Measurements from ENCODE around the gene ANKRD1. TPM values are rescaled to one million over a fixed set of nuclear protein-coding genes. Genes with fewer than 3 reads are reported as not detected.
A peak's percentile ranks its signal among the peaks of the same experiment; 100 is the strongest.

The ANKRD1 gene
- total RNA-seq, 1 donor, result 52.1 TPM

- H4K20me1 ChIP-seq (ENCODE audit: insufficient read depth, low read length), result no peaks in the 10 kb centered on the region
- no peak for DNase-seq (ENCODE audit: insufficient read length, low spot score, missing footprints)
- H3K4me1 ChIP-seq (ENCODE audit: insufficient read depth, low read length), result peaks cover 57% of the 10 kb centered on the region
- no peaks in the 10 kb centered on the region for H3K36me3 ChIP-seq (ENCODE audit: insufficient read depth, low read length)
- no peak overlapping the region for H3K4me3 ChIP-seq (ENCODE audit: insufficient read depth, low read length)
- no peaks in the 10 kb centered on the region for H3K27me3 ChIP-seq (ENCODE audit: insufficient read depth, low read length)
- H2AFZ ChIP-seq (ENCODE audit: low read length), result no peak overlapping the region
- TF ChIP-seq, protein P1, sequence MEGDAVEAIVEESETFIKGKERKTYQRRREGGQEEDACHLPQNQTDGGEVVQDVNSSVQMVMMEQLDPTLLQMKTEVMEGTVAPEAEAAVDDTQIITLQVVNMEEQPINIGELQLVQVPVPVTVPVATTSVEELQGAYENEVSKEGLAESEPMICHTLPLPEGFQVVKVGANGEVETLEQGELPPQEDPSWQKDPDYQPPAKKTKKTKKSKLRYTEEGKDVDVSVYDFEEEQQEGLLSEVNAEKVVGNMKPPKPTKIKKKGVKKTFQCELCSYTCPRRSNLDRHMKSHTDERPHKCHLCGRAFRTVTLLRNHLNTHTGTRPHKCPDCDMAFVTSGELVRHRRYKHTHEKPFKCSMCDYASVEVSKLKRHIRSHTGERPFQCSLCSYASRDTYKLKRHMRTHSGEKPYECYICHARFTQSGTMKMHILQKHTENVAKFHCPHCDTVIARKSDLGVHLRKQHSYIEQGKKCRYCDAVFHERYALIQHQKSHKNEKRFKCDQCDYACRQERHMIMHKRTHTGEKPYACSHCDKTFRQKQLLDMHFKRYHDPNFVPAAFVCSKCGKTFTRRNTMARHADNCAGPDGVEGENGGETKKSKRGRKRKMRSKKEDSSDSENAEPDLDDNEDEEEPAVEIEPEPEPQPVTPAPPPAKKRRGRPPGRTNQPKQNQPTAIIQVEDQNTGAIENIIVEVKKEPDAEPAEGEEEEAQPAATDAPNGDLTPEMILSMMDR (IDR thresholded peaks at IDR 0.05; ENCODE audit: extremely low read depth, low read depth, low read length), result no peak
- no peaks in the 10 kb centered on the region for H3K79me2 ChIP-seq (ENCODE audit: insufficient read depth, low read length)
- H3K4me2 ChIP-seq (ENCODE audit: insufficient read depth, low read length), result no peak overlapping the region
- no peak overlapping the region for H3K27ac ChIP-seq (ENCODE audit: low read depth, low read length)
- H3K9me3 ChIP-seq (ENCODE audit: low read depth, low read length), result no peaks in the 10 kb centered on the region
These were observed 44.0 kb upstream of the ANKRD1 start for GRCh38 chr10:90964781-90965465.

DNA sequence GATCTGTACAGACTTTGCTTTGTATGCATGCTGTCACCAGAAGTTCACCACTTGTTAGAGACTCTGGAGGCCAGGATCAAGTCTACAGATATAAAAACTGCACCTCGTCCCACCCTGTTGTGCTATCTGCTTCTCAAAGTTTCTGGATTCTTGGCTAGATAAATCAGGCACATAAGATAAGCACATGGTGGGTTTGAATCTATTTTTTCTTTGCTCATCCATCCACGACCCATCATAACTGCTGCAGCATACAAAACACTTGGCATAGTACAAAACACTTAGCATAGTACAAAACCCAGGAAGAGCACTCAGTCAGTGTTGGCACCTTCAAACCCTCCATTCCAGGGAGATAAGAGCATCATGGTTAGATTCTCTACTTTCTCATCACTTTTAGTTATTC is 42.4 kb upstream of the ANKRD1 start:
- no peaks in the 10 kb centered on the region for H3K9me3 ChIP-seq (ENCODE audit: low read depth, low read length)
- H3K79me2 ChIP-seq (ENCODE audit: insufficient read depth, low read length), result no peaks in the 10 kb centered on the region
- H3K27me3 ChIP-seq (ENCODE audit: insufficient read depth, low read length), result no peaks in the 10 kb centered on the region
- H2AFZ ChIP-seq (ENCODE audit: low read length), result no peak overlapping the region
- H3K27ac ChIP-seq (ENCODE audit: low read depth, low read length), result no peak overlapping the region
- H3K36me3 ChIP-seq (ENCODE audit: insufficient read depth, low read length), result no peaks in the 10 kb centered on the region
- H3K4me2 ChIP-seq (ENCODE audit: insufficient read depth, low read length), result no peak overlapping the region
- DNase-seq (ENCODE audit: insufficient read length, low spot score, missing footprints), result no peak
- H4K20me1 ChIP-seq (ENCODE audit: insufficient read depth, low read length), result no peaks in the 10 kb centered on the region
- peaks cover 50% of the 10 kb centered on the region for H3K4me1 ChIP-seq (ENCODE audit: insufficient read depth, low read length)
- TF ChIP-seq, protein P1 (IDR thresholded peaks at IDR 0.05; ENCODE audit: extremely low read depth, low read depth, low read length), result no peak
- no peak overlapping the region for H3K4me3 ChIP-seq (ENCODE audit: insufficient read depth, low read length)

- Histone ChIP-seq H2AFZ (ENCODE audit: low read length) (no peak overlapping the region), H3K27me3 (ENCODE audit: insufficient read depth, low read length) (no peaks in the 10 kb centered on the region), H3K79me2 (ENCODE audit: insufficient read depth, low read length) (no peaks in the 10 kb centered on the region), H3K4me1 (ENCODE audit: insufficient read depth, low read length) (peaks cover 44% of the 10 kb centered on the region), H3K4me2 (ENCODE audit: insufficient read depth, low read length) (peak overlapping the region; percentile 5), H3K4me3 (ENCODE audit: insufficient read depth, low read length) (no peak overlapping the region), H4K20me1 (ENCODE audit: insufficient read depth, low read length) (no peaks in the 10 kb centered on the region), H3K36me3 (ENCODE audit: insufficient read depth, low read length) (no peaks in the 10 kb centered on the region), H3K27ac (ENCODE audit: low read depth, low read length) (peak overlapping the region; percentile 63), H3K9me3 (ENCODE audit: low read depth, low read length) (no peaks in the 10 kb centered on the region)
- DNase-seq (ENCODE audit: insufficient read length, low spot score, missing footprints), result peak; percentile 57
- TF ChIP-seq, protein P1 (IDR thresholded peaks at IDR 0.05; ENCODE audit: extremely low read depth, low read depth, low read length), result peak; percentile 15
These were observed 39.5 kb upstream of the ANKRD1 start for GRCh38 chr10:90960355-90960814.

DNA sequence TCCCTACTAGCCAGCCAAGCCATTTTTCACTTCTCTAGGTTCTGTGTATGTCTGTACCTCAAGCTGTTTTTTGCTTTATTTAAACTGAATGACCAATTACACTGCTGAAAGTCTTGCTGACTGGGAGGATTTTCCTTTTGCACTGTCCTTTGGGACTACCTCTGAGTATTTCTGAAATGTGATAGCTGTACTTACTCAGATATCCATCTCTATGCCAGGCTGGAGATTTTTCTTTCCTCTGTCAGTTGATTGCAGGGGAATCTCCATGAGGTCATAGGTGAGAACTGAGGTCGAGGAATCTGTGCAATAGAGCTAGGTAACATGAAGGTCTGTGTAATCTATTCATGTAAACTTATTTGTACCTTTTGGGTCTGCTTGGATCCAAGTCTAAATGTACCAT is 38.9 kb upstream of the ANKRD1 start:
- Histone ChIP-seq H3K27ac (ENCODE audit: low read depth, low read length) (peak overlapping the region; percentile 53), H3K4me1 (ENCODE audit: insufficient read depth, low read length) (peaks cover 40% of the 10 kb centered on the region), H3K4me3 (ENCODE audit: insufficient read depth, low read length) (no peak overlapping the region), H3K27me3 (ENCODE audit: insufficient read depth, low read length) (no peaks in the 10 kb centered on the region), H3K79me2 (ENCODE audit: insufficient read depth, low read length) (no peaks in the 10 kb centered on the region), H3K36me3 (ENCODE audit: insufficient read depth, low read length) (no peaks in the 10 kb centered on the region), H2AFZ (ENCODE audit: low read length) (no peak overlapping the region), H3K4me2 (ENCODE audit: insufficient read depth, low read length) (no peak overlapping the region), H3K9me3 (ENCODE audit: low read depth, low read length) (no peaks in the 10 kb centered on the region), H4K20me1 (ENCODE audit: insufficient read depth, low read length) (no peaks in the 10 kb centered on the region)
- TF ChIP-seq, protein P1 (IDR thresholded peaks at IDR 0.05; ENCODE audit: extremely low read depth, low read depth, low read length), result no peak
- DNase-seq (ENCODE audit: insufficient read length, low spot score, missing footprints), result no peak

Data from osteoblast (primary cell).